Activated B cell treated with CpG ODN at 0.5 μM for 24 hours (primary cell): ENCODE measurements around the gene LILRB4. TPM values are rescaled to one million over a fixed set of nuclear protein-coding genes. Genes with fewer than 3 reads are reported as not detected.
A peak's percentile ranks its signal among the peaks of the same experiment; 100 is the strongest.

Experiments used
- ATAC-seq: fragments of 200-7000 bp; cut with Tn5 transposase; one replicate; pipeline ENCODE4 v1.10.0; 2021; ENCODE audit warnings: low read depth, mild to moderate bottlenecking, moderate library complexity
- CTCF ChIA-PET: fragments of 350-600 bp; sonication (Branson Sonifier 250); formaldehyde crosslinking; loops from one replicate; lab custom pipeline; 2021; ENCODE audit warnings: antibody characterized with exemption; lab: Charles Lee
- POLR2A ChIA-PET: fragments of 350-600 bp; sonication (Branson Sonifier 250); formaldehyde crosslinking; loops from one replicate; lab custom pipeline; 2021; ENCODE audit warnings: antibody characterized with exemption; lab: Charles Lee
- DNase-seq: peaks from one replicate; pipeline ENCODE4 v3.0.0; 2022
- H3K27ac Mint-ChIP-seq: one replicate; pipeline ENCODE4 v1.8.0; 2020; ENCODE audit warnings: mixed read lengths
- H3K27me3 Mint-ChIP-seq: one replicate; pipeline ENCODE4 v1.8.0; 2021; ENCODE audit warnings: mixed read lengths
- H3K36me3 Mint-ChIP-seq: one replicate; pipeline ENCODE4 v1.8.0; 2021; ENCODE audit warnings: low read depth, mixed read lengths
- H3K4me1 Mint-ChIP-seq: one replicate; pipeline ENCODE4 v1.8.0; 2021; ENCODE audit warnings: mixed read lengths
- H3K4me3 Mint-ChIP-seq: one replicate; pipeline ENCODE4 v1.8.0; 2020; ENCODE audit warnings: mild to moderate bottlenecking, mixed read lengths
- H3K9me3 Mint-ChIP-seq: one replicate; pipeline ENCODE4 v1.8.0; 2020; ENCODE audit warnings: mixed read lengths
- CTCF ChIP-seq: fragments of 200-600 bp; IDR thresholded peaks from one replicate; pipeline ENCODE4 v1.8.0; 2022; ENCODE audit warnings: antibody characterized with exemption, mild to moderate bottlenecking
- intact Hi-C: fragments of 100-400 bp; cut with micrococcal nuclease; formaldehyde crosslinking; loops from one replicate; pipeline ENCODE4 v1.15.1; 2024
- total RNA-seq: library from RNA; stranded (reverse); gene quantifications from 2 replicates; pipeline ENCODE4 v1.2.3, GENCODE V29; 2022

The LILRB4 gene
- total RNA-seq, 1 donor from 2014 or later, result 1.4 TPM

GRCh38 chr19:54654447-54655321, 8.1 kb upstream of the LILRB4 start:
- DNase-seq, result no peak
- no peaks in the 10 kb centered on the region for H3K9me3 Mint-ChIP-seq
- intact Hi-C loops, result loop anchor here (10.0 kb wide), 1 partner anchor 850 kb away; no protein-coding TSS in a partner anchor
- no peak overlapping the region for H3K4me3 Mint-ChIP-seq
- no peaks in the 10 kb centered on the region for H3K36me3 Mint-ChIP-seq
- no peak for TF ChIP-seq CTCF
- CTCF ChIA-PET, result interaction anchor here (0.6 to 5.7 kb wide), 5 partner anchors 10 to 802 kb away, joined by 4 to 114 read pairs (median 12); no protein-coding TSS in a partner anchor
- POLR2A ChIA-PET, result interaction anchor here (1.5 kb wide), 1 partner anchor 38 kb away, joined by 3 read pairs; no protein-coding TSS in a partner anchor
- H3K27me3 Mint-ChIP-seq, result peaks cover 4% of the 10 kb centered on the region
- peak; percentile 18 for ATAC-seq
- H3K27ac Mint-ChIP-seq, result no peak overlapping the region
- H3K4me1 Mint-ChIP-seq, result peaks cover 12% of the 10 kb centered on the region

DNA sequence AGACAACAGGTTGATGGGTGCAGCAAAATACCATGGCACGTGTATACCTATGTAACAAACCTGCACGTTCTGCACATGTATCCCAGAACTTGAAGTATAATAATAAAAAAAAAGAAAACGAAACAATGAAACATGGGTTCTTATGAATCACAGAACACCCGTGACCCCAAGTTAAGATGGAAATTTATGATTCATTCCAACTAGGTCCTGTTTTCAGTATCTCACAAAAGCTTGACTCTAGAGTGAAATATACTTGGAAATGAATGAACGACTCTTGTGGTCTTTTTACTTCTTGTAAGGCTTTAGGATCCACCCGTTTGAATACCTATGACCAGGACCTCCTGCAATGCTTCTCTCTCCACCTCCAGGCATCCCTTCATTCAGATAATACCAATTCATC, 3.5 kb upstream of the LILRB4 start:
- Mint-ChIP-seq H3K27me3 (peaks cover 8% of the 10 kb centered on the region), H3K4me3 (no peak overlapping the region), H3K9me3 (no peaks in the 10 kb centered on the region), H3K4me1 (peaks cover 40% of the 10 kb centered on the region), H3K27ac (no peak overlapping the region), H3K36me3 (no peaks in the 10 kb centered on the region)
- ChIA-PET POLR2A (no interaction called here), CTCF (interaction anchor here (0.9 to 2.6 kb wide), 2 partner anchors 15 to 16 kb away, joined by 3 to 8 read pairs; no protein-coding TSS in a partner anchor)
- ATAC-seq (no peak), DNase-seq (no peak)
- intact Hi-C loops, result loop anchor here (10.0 kb wide), 1 partner anchor 846 kb away; no protein-coding TSS in a partner anchor
- no peak for TF ChIP-seq CTCF

- no peak for DNase-seq
- no peaks in the 10 kb centered on the region for H3K9me3 Mint-ChIP-seq
- H3K4me1 Mint-ChIP-seq, result peaks cover 32% of the 10 kb centered on the region
- TF ChIP-seq CTCF, result no peak
- H3K27ac Mint-ChIP-seq, result no peak overlapping the region
- no peaks in the 10 kb centered on the region for H3K36me3 Mint-ChIP-seq
- CTCF ChIA-PET, result interaction anchor here (2.6 kb wide), 1 partner anchor 15 kb away, joined by 8 read pairs; no protein-coding TSS in a partner anchor
- H3K4me3 Mint-ChIP-seq, result no peak overlapping the region
- peaks cover 9% of the 10 kb centered on the region for H3K27me3 Mint-ChIP-seq
- no peak for ATAC-seq
- POLR2A ChIA-PET, result no interaction called here
- intact Hi-C loops, result loop anchor here (5.0 kb wide), 1 partner anchor 43 kb away; no protein-coding TSS in a partner anchor
These were observed 2.5 kb upstream of the LILRB4 start for GRCh38 chr19:54660306-54660705.

- DNase-seq, result no peak
- Mint-ChIP-seq H3K27me3 (peaks cover 9% of the 10 kb centered on the region), H3K36me3 (no peaks in the 10 kb centered on the region), H3K9me3 (no peaks in the 10 kb centered on the region), H3K4me3 (peak overlapping the region; percentile 41), H3K27ac (no peak overlapping the region), H3K4me1 (peaks cover 32% of the 10 kb centered on the region)
- ATAC-seq, result peak; percentile 56
- TF ChIP-seq CTCF, result no peak
- POLR2A ChIA-PET, result interaction anchor here (1.8 kb wide), 1 partner anchor 44 kb away, joined by 4 read pairs; no protein-coding TSS in a partner anchor
- intact Hi-C loops, result loop anchor here (5.0 kb wide), 1 partner anchor 44 kb away; no protein-coding TSS in a partner anchor
- CTCF ChIA-PET, result interaction anchor here (1.5 to 2.6 kb wide), 2 partner anchors 13 to 14 kb away, joined by 7 to 8 read pairs; no protein-coding TSS in a partner anchor
These were observed 1.8 kb upstream of the LILRB4 start for GRCh38 chr19:54660964-54661363.
